SK-N-SH (cell line): ENCODE data around the gene HSCB. TPM values are rescaled to one million over a fixed set of nuclear protein-coding genes. Genes with fewer than 3 reads are reported as not detected.

Experiments
- CTCF ChIA-PET: fragments of 300-600, 350-600 bp; formaldehyde crosslinking; extraction: SDS; loops from one replicate; lab custom pipeline; 2021; lab: Yijun Ruan, JAX
- POLR2A ChIA-PET: fragments of 350-600 bp; sonication (Branson Sonifier 250); formaldehyde crosslinking; extraction: SDS; loops from one replicate; lab custom pipeline; 2020; ENCODE audit warnings: antibody characterized with exemption, inconsistent platforms; lab: Yijun Ruan, JAX
- DNase-seq: peaks from one replicate; pipeline ENCODE4 v3.0.0; 2012
- H2AFZ ChIP-seq: fragments of 200-600 bp; sonication (generic); 2 replicates; pipeline ENCODE4 v1.8.1; 2016; ENCODE audit warnings: antibody characterized with exemption, mild to moderate bottlenecking, low read depth
- H3F3A ChIP-seq: fragments of 200-600 bp; sonication (generic); replicated peaks from 2 replicates; pipeline ENCODE3; 2016; ENCODE audit warnings: antibody characterized with exemption, mild to moderate bottlenecking; ENCODE audit not compliant: insufficient read depth
- H3K27ac ChIP-seq, 2 experiments: fragments of 200-500 bp in 1 of 2; fragments of 200-600 bp in 1 of 2; sonication (Bioruptor generic) in 1 of 2; sonication (generic), shearing (Covaris generic) in 1 of 2; 2 replicates each; pipeline versions ENCODE4 v1.5.1 to v1.6.1; 2014 to 2016; ENCODE audit warnings: low read depth in 2 of 2, inconsistent platforms in 1 of 2, low read length in 1 of 2, mild to moderate bottlenecking in 1 of 2, mixed read lengths in 1 of 2
- H3K27me3 ChIP-seq: fragments of 200-600 bp; sonication (generic), shearing (Covaris generic); 2 replicates; pipeline ENCODE4 v1.6.1; 2016; ENCODE audit warnings: mixed run types; ENCODE audit not compliant: insufficient read depth
- H3K36me3 ChIP-seq, 2 experiments: fragments of 200-500 bp in 1 of 2; fragments of 200-600 bp in 1 of 2; sonication (Bioruptor generic) in 1 of 2; sonication (generic) in 1 of 2; replicated peaks in 1 of 2; 2 replicates each; pipeline versions ENCODE3 to v1.5.1; 2014 to 2016; ENCODE audit warnings: low read length in 1 of 2, mild to moderate bottlenecking in 1 of 2; ENCODE audit not compliant: insufficient read depth in 2 of 2, control insufficient read depth in 1 of 2
- H3K4me1 ChIP-seq, 2 experiments: fragments of 200-500 bp in 1 of 2; fragments of 200-600 bp in 1 of 2; sonication (Bioruptor generic) in 1 of 2; sonication (generic), shearing (Covaris generic) in 1 of 2; 2 replicates each; pipeline versions ENCODE4 v1.5.1 to v1.6.1; 2014 to 2016; ENCODE audit warnings: low read depth in 1 of 2, low read length in 1 of 2, mixed run types in 1 of 2; ENCODE audit not compliant: insufficient read depth in 2 of 2, control insufficient read depth in 1 of 2
- H3K4me2 ChIP-seq: fragments of 200-600 bp; sonication (generic), shearing (Covaris generic); 2 replicates; pipeline ENCODE4 v1.6.1; 2017; ENCODE audit warnings: mixed run types
- H3K4me3 ChIP-seq, 2 experiments: fragments of 200-500 bp in 1 of 2; fragments of 200-600 bp in 1 of 2; sonication (Bioruptor generic) in 1 of 2; sonication (generic), shearing (Covaris generic) in 1 of 2; 2 replicates each; pipeline versions ENCODE4 v1.5.1 to v1.8.1; 2014 to 2016; ENCODE audit warnings: low read depth in 2 of 2, inconsistent platforms in 1 of 2, low read length in 1 of 2, mild to moderate bottlenecking in 1 of 2, mixed read lengths in 1 of 2, moderate library complexity in 1 of 2
- H3K79me2 ChIP-seq: fragments of 200-600 bp; sonication (generic); 2 replicates; pipeline ENCODE4 v1.8.1; 2017; ENCODE audit warnings: mild to moderate bottlenecking; ENCODE audit not compliant: insufficient read depth
- H3K9ac ChIP-seq: fragments of 200-600 bp; sonication (generic); 2 replicates; pipeline ENCODE4 v1.6.1; 2017; ENCODE audit warnings: mixed run types
- H3K9me2 ChIP-seq: fragments of 200-600 bp; sonication (generic); 2 replicates; pipeline ENCODE4 v1.6.1; 2017; ENCODE audit warnings: mixed run types
- H3K9me3 ChIP-seq: fragments of 200-600 bp; sonication (generic); 2 replicates; pipeline ENCODE4 v1.6.1; 2017; ENCODE audit warnings: mixed run types, mild to moderate bottlenecking, moderate library complexity
- H4K20me1 ChIP-seq: fragments of 200-600 bp; sonication (generic); 2 replicates; pipeline ENCODE4 v1.6.1; 2017; ENCODE audit warnings: mild to moderate bottlenecking, mixed run types; ENCODE audit not compliant: insufficient read depth
- CHD2 ChIP-seq: fragments of 150-350 bp; IDR thresholded peaks from 2 replicates; pipeline ENCODE4 v1.6.1; 2018; ENCODE audit warnings: low read length; ENCODE audit not compliant: partially characterized antibody
- ELF1 ChIP-seq: IDR thresholded peaks from 2 replicates; pipeline ENCODE4 v1.4.0; 2012
- EP300 ChIP-seq, 2 experiments: IDR thresholded peaks; 2 replicates each; pipeline versions ENCODE4 v1.4.0 to v1.6.1; 2012; ENCODE audit warnings: borderline replicate concordance in 1 of 2, low read depth in 1 of 2, low read length in 1 of 2
- FOSL2 ChIP-seq: IDR thresholded peaks from 2 replicates; pipeline ENCODE4 v1.4.0; 2012; ENCODE audit warnings: low read depth, mild to moderate bottlenecking, moderate library complexity, borderline replicate concordance
- FOXM1 ChIP-seq: IDR thresholded peaks from 2 replicates; pipeline ENCODE4 v1.4.0; 2012; ENCODE audit warnings: low read depth, mild to moderate bottlenecking
- GABPA ChIP-seq: IDR thresholded peaks from 2 replicates; pipeline ENCODE4 v1.4.0; 2012; ENCODE audit warnings: low read depth, mild to moderate bottlenecking
- GATA2 ChIP-seq: sonication (generic); formaldehyde crosslinking; IDR thresholded peaks from 2 replicates; pipeline ENCODE4 v1.5.0; 2020; ENCODE audit warnings: mild to moderate bottlenecking, missing genetic modification reagents
- JUND ChIP-seq: IDR thresholded peaks from 2 replicates; pipeline ENCODE4 v1.4.0; 2012
- MEF2A ChIP-seq: IDR thresholded peaks from 2 replicates; pipeline ENCODE4 v1.4.0; 2012; ENCODE audit warnings: low read depth, borderline replicate concordance
- NFIC ChIP-seq: IDR thresholded peaks from 2 replicates; pipeline ENCODE4 v1.4.0; 2012; ENCODE audit warnings: borderline replicate concordance
- NRF1 ChIP-seq: IDR thresholded peaks from 2 replicates; pipeline ENCODE4 v1.6.1; 2012; ENCODE audit warnings: low read depth, mild to moderate bottlenecking, low read length
- POLR2AphosphoS5 ChIP-seq: IDR thresholded peaks from 2 replicates; pipeline ENCODE4 v1.6.1; 2012; ENCODE audit warnings: low read depth, low read length
- RAD21 ChIP-seq: IDR thresholded peaks from 2 replicates; pipeline ENCODE4 v1.6.1; 2012; ENCODE audit warnings: mild to moderate bottlenecking, low read length
- SMC3 ChIP-seq: IDR thresholded peaks from 2 replicates; pipeline ENCODE4 v1.6.1; 2012; ENCODE audit warnings: low read depth, low read length, improper control_type of control experiment
- TEAD4 ChIP-seq: IDR thresholded peaks from 2 replicates; pipeline ENCODE4 v1.4.0; 2012; ENCODE audit warnings: mild to moderate bottlenecking, borderline replicate concordance; ENCODE audit not compliant: insufficient read depth
- YY1 ChIP-seq: IDR thresholded peaks from 2 replicates; pipeline ENCODE4 v1.4.0; 2012; ENCODE audit warnings: low read depth, mild to moderate bottlenecking
- WGBS: methylation state at CpG from one replicate; pipeline ENCODE4 v1.1.6; 2017; ENCODE audit warnings: low lambda C conversion rate; 5-methylcytosine and 5-hydroxymethylcytosine counted together
- polyA plus RNA-seq, 3 experiments: library from polyadenylated mRNA; depleted of rRNA; stranded (reverse); fragments of >200 nt; gene quantifications; 2 replicates each; pipeline ENCODE4 v1.2.3, GENCODE V29; 2012
- TF ChIP-seq, protein P1 (sequence below): fragments of 150-350 bp; IDR thresholded peaks from 2 replicates; pipeline ENCODE4 v1.6.1; 2016; ENCODE audit warnings: mild to moderate bottlenecking, low read depth, low read length
- TF ChIP-seq, protein P2 (sequence below): IDR thresholded peaks from 2 replicates; pipeline ENCODE4 v1.6.1; 2012; ENCODE audit warnings: mild to moderate bottlenecking, low read depth, low read length, moderate library complexity
- TF ChIP-seq, protein P3 (sequence below): IDR thresholded peaks from 2 replicates; pipeline ENCODE4; 2012

Gene HSCB
- polyA plus RNA-seq, 1 of the 3 experiments (the other 2 are of a cell fraction): 19.9 TPM

DNA sequence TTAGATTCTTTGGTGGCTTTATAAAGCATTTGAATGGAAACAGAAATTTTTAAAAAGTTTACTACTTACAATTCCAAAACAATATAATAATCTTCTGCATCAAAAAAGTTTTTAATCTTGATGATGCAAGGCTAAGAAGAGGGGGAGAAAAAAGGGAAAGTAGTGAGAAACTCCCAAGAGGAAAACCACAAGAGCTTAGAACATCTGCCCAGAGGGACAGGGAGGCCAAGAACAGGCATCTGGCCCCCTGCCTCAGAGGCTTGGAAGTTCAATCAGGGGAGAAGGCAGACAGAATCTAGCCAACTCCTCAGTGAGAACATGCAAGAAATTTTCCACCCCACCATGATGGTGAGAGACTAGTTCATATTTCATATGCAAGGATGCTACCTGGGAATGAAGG is 38.4 kb upstream of the HSCB start (continued):
- TF ChIP-seq, protein P1, sequence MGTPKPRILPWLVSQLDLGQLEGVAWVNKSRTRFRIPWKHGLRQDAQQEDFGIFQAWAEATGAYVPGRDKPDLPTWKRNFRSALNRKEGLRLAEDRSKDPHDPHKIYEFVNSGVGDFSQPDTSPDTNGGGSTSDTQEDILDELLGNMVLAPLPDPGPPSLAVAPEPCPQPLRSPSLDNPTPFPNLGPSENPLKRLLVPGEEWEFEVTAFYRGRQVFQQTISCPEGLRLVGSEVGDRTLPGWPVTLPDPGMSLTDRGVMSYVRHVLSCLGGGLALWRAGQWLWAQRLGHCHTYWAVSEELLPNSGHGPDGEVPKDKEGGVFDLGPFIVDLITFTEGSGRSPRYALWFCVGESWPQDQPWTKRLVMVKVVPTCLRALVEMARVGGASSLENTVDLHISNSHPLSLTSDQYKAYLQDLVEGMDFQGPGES: no peak
- TF ChIP-seq SMC3: no peak
- no peak for TF ChIP-seq EP300 (IDR thresholded peaks at IDR 0.05; ENCODE audit: borderline replicate concordance in 1 of 2, low read depth in 1 of 2, low read length in 1 of 2)
- TF ChIP-seq NFIC: no peak
- TF ChIP-seq YY1: no peak
- TF ChIP-seq CHD2: no peak
- no peak for TF ChIP-seq NRF1
- no peak for TF ChIP-seq GABPA

DNA sequence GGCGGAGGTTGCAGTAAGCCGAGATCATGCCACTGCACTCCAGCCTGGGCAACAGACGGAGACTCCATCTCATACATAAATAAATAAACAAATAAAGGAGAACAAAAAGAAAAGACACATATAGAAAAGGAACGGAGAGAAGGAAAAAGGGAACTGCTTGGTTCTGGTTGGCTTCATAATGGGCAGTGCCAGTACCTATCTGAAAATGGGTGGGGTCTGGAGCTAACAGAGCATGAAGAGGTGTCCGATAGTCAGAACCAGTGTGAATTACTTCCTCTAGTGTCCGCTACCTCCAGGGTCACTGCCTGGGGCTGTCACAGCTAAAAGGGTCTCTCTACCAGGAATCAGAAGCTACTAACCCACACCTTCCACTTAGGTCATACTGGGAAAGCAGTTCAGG is 35.0 kb upstream of the HSCB start:
- no peaks in the 10 kb centered on the region for H3K79me2 ChIP-seq
- no peak overlapping the region for H3K4me2 ChIP-seq
- H3K4me3 ChIP-seq: no peak overlapping the region
- H3K36me3 ChIP-seq: peaks cover 0 to 3% of the 10 kb centered on the region in 2 experiments
- POLR2A ChIA-PET: no interaction called here
- TF ChIP-seq, protein P1: no peak
- TF ChIP-seq GABPA (no peak), TEAD4 (no peak), EP300 (IDR thresholded peaks at IDR 0.05; ENCODE audit: borderline replicate concordance in 1 of 2, low read depth in 1 of 2, low read length in 1 of 2) (no peak), MEF2A (no peak), CHD2 (no peak), NRF1 (no peak), ELF1 (no peak), GATA2 (CRISPR knock-in tag) (no peak), POLR2AphosphoS5 (no peak), JUND (no peak), RAD21 (no peak), FOXM1 (no peak), FOSL2 (no peak)
- TF ChIP-seq, protein P2, sequence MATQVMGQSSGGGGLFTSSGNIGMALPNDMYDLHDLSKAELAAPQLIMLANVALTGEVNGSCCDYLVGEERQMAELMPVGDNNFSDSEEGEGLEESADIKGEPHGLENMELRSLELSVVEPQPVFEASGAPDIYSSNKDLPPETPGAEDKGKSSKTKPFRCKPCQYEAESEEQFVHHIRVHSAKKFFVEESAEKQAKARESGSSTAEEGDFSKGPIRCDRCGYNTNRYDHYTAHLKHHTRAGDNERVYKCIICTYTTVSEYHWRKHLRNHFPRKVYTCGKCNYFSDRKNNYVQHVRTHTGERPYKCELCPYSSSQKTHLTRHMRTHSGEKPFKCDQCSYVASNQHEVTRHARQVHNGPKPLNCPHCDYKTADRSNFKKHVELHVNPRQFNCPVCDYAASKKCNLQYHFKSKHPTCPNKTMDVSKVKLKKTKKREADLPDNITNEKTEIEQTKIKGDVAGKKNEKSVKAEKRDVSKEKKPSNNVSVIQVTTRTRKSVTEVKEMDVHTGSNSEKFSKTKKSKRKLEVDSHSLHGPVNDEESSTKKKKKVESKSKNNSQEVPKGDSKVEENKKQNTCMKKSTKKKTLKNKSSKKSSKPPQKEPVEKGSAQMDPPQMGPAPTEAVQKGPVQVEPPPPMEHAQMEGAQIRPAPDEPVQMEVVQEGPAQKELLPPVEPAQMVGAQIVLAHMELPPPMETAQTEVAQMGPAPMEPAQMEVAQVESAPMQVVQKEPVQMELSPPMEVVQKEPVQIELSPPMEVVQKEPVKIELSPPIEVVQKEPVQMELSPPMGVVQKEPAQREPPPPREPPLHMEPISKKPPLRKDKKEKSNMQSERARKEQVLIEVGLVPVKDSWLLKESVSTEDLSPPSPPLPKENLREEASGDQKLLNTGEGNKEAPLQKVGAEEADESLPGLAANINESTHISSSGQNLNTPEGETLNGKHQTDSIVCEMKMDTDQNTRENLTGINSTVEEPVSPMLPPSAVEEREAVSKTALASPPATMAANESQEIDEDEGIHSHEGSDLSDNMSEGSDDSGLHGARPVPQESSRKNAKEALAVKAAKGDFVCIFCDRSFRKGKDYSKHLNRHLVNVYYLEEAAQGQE: no peak
- TF ChIP-seq, protein P3, sequence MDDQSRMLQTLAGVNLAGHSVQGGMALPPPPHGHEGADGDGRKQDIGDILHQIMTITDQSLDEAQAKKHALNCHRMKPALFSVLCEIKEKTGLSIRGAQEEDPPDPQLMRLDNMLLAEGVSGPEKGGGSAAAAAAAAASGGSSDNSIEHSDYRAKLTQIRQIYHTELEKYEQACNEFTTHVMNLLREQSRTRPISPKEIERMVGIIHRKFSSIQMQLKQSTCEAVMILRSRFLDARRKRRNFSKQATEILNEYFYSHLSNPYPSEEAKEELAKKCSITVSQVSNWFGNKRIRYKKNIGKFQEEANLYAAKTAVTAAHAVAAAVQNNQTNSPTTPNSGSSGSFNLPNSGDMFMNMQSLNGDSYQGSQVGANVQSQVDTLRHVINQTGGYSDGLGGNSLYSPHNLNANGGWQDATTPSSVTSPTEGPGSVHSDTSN: no peak
- TF ChIP-seq, all 33 proteins: peak for 0
- Histone ChIP-seq H2AFZ (no peak overlapping the region), H3K4me1 (peaks cover 15 to 24% of the 10 kb centered on the region in 2 experiments; a peak in 3 of 4 replicates), H3K9ac (no peak overlapping the region), H3K27me3 (no peaks in the 10 kb centered on the region), H3K9me3 (no peaks in the 10 kb centered on the region), H4K20me1 (no peaks in the 10 kb centered on the region), H3F3A (peaks cover 28% of the 10 kb centered on the region), H3K9me2 (no peaks in the 10 kb centered on the region), H3K27ac (no peak overlapping the region)
- WGBS: 98% methylated on average over 6 of the region's 6 CpGs
- CTCF ChIA-PET: no interaction called here
- DNase-seq: no peak
